Lower leg skin (tissue), 3 donors: ENCODE data around the gene CSRP1.

Experiments
- POLR2A ChIP-seq, 2 donors: fragments of 450-650 bp; IDR thresholded peaks; one replicate each; pipeline ENCODE4 v1.6.1; 2016 to 2017; ENCODE audit warnings: antibody characterized with exemption in 2 of 2, mild to moderate bottlenecking in 1 of 2, moderate library complexity in 1 of 2
- TF ChIP-seq, protein P1 (sequence below), 3 donors: fragments of 450-650 bp; IDR thresholded peaks; one replicate each; pipeline ENCODE4 v1.5.1; 2016; ENCODE audit warnings: antibody characterized with exemption in 3 of 3, mild to moderate bottlenecking in 3 of 3, moderate library complexity in 2 of 3

DNA sequence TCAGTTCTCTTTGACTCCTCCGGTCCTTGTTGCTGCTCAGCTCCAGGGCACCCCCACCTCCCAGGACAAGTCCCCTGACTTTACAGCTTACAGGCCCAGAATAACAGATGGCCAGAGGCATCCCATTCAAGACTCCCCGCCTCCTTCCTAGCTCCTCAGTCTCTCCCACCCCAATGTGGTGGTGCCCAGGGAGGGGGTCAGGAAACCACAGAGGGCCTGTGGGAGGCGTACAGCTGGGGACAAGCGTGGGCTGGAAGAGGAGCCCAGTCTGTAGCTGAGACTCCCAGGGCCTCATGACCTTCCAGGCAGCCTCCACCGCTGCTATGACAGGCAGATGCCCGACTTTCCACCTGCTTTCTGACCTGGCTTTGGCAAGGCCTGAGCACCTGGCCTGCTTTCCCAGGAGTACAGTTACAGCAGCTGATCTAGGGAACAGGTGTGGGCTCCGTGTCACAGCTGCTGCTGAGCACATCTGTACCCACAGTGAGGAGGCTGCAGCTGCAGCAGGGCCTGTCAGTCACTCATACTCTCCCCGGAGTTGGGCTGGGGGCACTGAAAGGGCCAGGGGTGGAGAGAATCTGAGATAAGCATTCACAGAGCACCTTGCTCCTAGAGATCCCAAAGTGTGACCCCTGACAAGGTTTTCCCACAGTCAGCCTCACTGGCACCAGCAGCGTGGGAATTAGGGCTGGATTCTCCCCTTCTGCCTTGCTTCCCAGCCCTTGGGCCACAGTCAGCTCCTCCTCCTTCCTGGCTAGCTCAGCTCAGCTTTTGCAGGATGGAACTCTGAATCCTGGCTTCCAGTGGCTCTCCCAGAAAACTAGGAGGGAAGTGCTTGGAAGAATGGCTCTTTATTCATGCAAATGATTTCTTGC lies 24.9 kb upstream of the CSRP1 start:
- TF ChIP-seq, protein P1, sequence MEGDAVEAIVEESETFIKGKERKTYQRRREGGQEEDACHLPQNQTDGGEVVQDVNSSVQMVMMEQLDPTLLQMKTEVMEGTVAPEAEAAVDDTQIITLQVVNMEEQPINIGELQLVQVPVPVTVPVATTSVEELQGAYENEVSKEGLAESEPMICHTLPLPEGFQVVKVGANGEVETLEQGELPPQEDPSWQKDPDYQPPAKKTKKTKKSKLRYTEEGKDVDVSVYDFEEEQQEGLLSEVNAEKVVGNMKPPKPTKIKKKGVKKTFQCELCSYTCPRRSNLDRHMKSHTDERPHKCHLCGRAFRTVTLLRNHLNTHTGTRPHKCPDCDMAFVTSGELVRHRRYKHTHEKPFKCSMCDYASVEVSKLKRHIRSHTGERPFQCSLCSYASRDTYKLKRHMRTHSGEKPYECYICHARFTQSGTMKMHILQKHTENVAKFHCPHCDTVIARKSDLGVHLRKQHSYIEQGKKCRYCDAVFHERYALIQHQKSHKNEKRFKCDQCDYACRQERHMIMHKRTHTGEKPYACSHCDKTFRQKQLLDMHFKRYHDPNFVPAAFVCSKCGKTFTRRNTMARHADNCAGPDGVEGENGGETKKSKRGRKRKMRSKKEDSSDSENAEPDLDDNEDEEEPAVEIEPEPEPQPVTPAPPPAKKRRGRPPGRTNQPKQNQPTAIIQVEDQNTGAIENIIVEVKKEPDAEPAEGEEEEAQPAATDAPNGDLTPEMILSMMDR (IDR thresholded peaks at IDR 0.05) = no peak
- TF ChIP-seq POLR2A (IDR thresholded peaks at IDR 0.05) = no peak
